OCI-LY1 (cell line): ENCODE data around the gene CLTC.

ENCODE experiments used
- H2AFZ ChIP-seq: fragments of 200-600 bp; sonication (generic), shearing (Covaris generic); 2 replicates; pipeline ENCODE4 v1.6.0; 2014; ENCODE audit warnings: antibody characterized with exemption, mild to moderate bottlenecking, low read length
- H3F3A ChIP-seq: fragments of 200-600 bp; sonication (generic), shearing (Covaris generic); 2 replicates; pipeline ENCODE4 v1.6.0; 2014; ENCODE audit warnings: mild to moderate bottlenecking, antibody characterized with exemption, low read length, moderate library complexity; ENCODE audit not compliant: insufficient read depth
- H3K27ac ChIP-seq: fragments of 200-600 bp; sonication (generic); 2 replicates; pipeline ENCODE4 v1.5.1; 2014; ENCODE audit warnings: low read length, mixed run types, mild to moderate bottlenecking, low read depth; ENCODE audit not compliant: poor library complexity, severe bottlenecking
- H3K27me3 ChIP-seq: fragments of 200-600 bp; sonication (generic); 2 replicates; pipeline ENCODE4 v1.6.0; 2014; ENCODE audit warnings: antibody characterized with exemption, mild to moderate bottlenecking, low read length, moderate library complexity; ENCODE audit not compliant: insufficient read depth
- H3K36me3 ChIP-seq: fragments of 200-600 bp; sonication (generic); 2 replicates; pipeline ENCODE4 v1.6.1; 2014; ENCODE audit warnings: mild to moderate bottlenecking, antibody characterized with exemption, low read length, moderate library complexity, mixed read lengths; ENCODE audit not compliant: insufficient read depth
- H3K4me1 ChIP-seq: fragments of 200-600 bp; sonication (generic); 2 replicates; pipeline ENCODE4 v1.5.1; 2014; ENCODE audit warnings: mild to moderate bottlenecking, low read length, moderate library complexity; ENCODE audit not compliant: insufficient read depth, severe bottlenecking
- H3K4me2 ChIP-seq: fragments of 200-600 bp; sonication (generic), shearing (Covaris generic); 2 replicates; pipeline ENCODE4 v1.6.1; 2014; ENCODE audit warnings: low read length
- H3K4me3 ChIP-seq: fragments of 200-600 bp; sonication (generic); 2 replicates; pipeline ENCODE4 v1.5.1; 2014; ENCODE audit warnings: low read length, low read depth, mild to moderate bottlenecking, mixed read lengths; ENCODE audit not compliant: poor library complexity, severe bottlenecking
- H3K79me2 ChIP-seq: fragments of 200-600 bp; shearing (Covaris generic); 2 replicates; pipeline ENCODE4 v1.6.1; 2016; ENCODE audit warnings: mixed run types, low read length, mixed read lengths; ENCODE audit not compliant: insufficient read depth
- H3K9ac ChIP-seq: fragments of 200-600 bp; sonication (generic), shearing (Covaris generic); 2 replicates; pipeline ENCODE4 v1.6.1; 2014; ENCODE audit warnings: mild to moderate bottlenecking, low read length, mixed read lengths
- H3K9me2 ChIP-seq: fragments of 200-600 bp; sonication (generic), shearing (Covaris generic); 2 replicates; pipeline ENCODE4 v1.6.1; 2014; ENCODE audit warnings: low read depth, mild to moderate bottlenecking, low read length, mixed read lengths
- H3K9me3 ChIP-seq: fragments of 200-600 bp; shearing (Covaris generic); 2 replicates; pipeline ENCODE4 v1.6.1; 2014; ENCODE audit warnings: low read length, mixed read lengths
- H4K20me1 ChIP-seq: fragments of 200-600 bp; sonication (generic), shearing (Covaris generic); 2 replicates; pipeline ENCODE4 v1.6.0; 2016; ENCODE audit warnings: mild to moderate bottlenecking, low read length; ENCODE audit not compliant: insufficient read depth
- EZH2 ChIP-seq: fragments of 200-600 bp; sonication (generic), shearing (Covaris generic); IDR thresholded peaks from 2 replicates; pipeline ENCODE4 v1.8.0; 2017; ENCODE audit warnings: borderline replicate concordance, mixed run types, mild to moderate bottlenecking, antibody characterized with exemption, low read length, moderate library complexity, mixed read lengths
- TF ChIP-seq, protein P1 (sequence below): fragments of 200-600 bp; sonication (generic), shearing (Covaris generic); IDR thresholded peaks from 2 replicates; pipeline ENCODE4 v1.5.1; 2017; ENCODE audit warnings: mild to moderate bottlenecking, antibody characterized with exemption, low read length, moderate library complexity, mixed read lengths

Gene CLTC

GRCh38 chr17:59684967-59685366, 65.3 kb downstream of the CLTC start:
- Histone ChIP-seq H3K9me2 (no peaks in the 10 kb centered on the region), H3K4me2 (no peak overlapping the region), H3K27ac (no peak overlapping the region), H3K79me2 (no peaks in the 10 kb centered on the region), H3K36me3 (peaks cover 99% of the 10 kb centered on the region), H3K4me1 (no peaks in the 10 kb centered on the region), H2AFZ (no peak overlapping the region), H4K20me1 (no peaks in the 10 kb centered on the region), H3K9ac (no peak overlapping the region), H3K4me3 (no peak overlapping the region), H3F3A (no peaks in the 10 kb centered on the region), H3K27me3 (no peaks in the 10 kb centered on the region), H3K9me3 (no peaks in the 10 kb centered on the region)
- TF ChIP-seq EZH2 = no peak
- TF ChIP-seq, protein P1, sequence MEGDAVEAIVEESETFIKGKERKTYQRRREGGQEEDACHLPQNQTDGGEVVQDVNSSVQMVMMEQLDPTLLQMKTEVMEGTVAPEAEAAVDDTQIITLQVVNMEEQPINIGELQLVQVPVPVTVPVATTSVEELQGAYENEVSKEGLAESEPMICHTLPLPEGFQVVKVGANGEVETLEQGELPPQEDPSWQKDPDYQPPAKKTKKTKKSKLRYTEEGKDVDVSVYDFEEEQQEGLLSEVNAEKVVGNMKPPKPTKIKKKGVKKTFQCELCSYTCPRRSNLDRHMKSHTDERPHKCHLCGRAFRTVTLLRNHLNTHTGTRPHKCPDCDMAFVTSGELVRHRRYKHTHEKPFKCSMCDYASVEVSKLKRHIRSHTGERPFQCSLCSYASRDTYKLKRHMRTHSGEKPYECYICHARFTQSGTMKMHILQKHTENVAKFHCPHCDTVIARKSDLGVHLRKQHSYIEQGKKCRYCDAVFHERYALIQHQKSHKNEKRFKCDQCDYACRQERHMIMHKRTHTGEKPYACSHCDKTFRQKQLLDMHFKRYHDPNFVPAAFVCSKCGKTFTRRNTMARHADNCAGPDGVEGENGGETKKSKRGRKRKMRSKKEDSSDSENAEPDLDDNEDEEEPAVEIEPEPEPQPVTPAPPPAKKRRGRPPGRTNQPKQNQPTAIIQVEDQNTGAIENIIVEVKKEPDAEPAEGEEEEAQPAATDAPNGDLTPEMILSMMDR = no peak

GRCh38 chr17:59688008-59688407, 68.3 kb downstream of the CLTC start:
- H3K36me3 ChIP-seq = peaks cover 95% of the 10 kb centered on the region
- no peak for TF ChIP-seq EZH2
- TF ChIP-seq, protein P1 = no peak

GRCh38 chr17:59688496-59688895, 68.8 kb downstream of the CLTC start:
- Histone ChIP-seq H4K20me1 (no peaks in the 10 kb centered on the region), H3K4me3 (no peak overlapping the region), H3K27me3 (no peaks in the 10 kb centered on the region), H2AFZ (no peak overlapping the region), H3K4me2 (no peak overlapping the region), H3K9me2 (no peaks in the 10 kb centered on the region), H3K9me3 (no peaks in the 10 kb centered on the region), H3F3A (0 out of 2 replicates have a peak, but pooled peaks cover 1% of the 10 kb centered on the region), H3K36me3 (peaks cover 93% of the 10 kb centered on the region), H3K27ac (no peak overlapping the region), H3K9ac (no peak overlapping the region), H3K79me2 (no peaks in the 10 kb centered on the region), H3K4me1 (no peaks in the 10 kb centered on the region)
- no peak for TF ChIP-seq EZH2
- TF ChIP-seq, protein P1 = no peak

More at GRCh38 chr17:59688008-59688407, 68.3 kb downstream of the CLTC start:
- H3K4me1 ChIP-seq = no peaks in the 10 kb centered on the region
- H3K4me2 ChIP-seq = no peak overlapping the region
- H3K79me2 ChIP-seq = no peaks in the 10 kb centered on the region
- no peak overlapping the region for H3K9ac ChIP-seq
- no peaks in the 10 kb centered on the region for H4K20me1 ChIP-seq
- H3K27ac ChIP-seq = no peak overlapping the region
- no peaks in the 10 kb centered on the region for H3F3A ChIP-seq
- H2AFZ ChIP-seq = no peak overlapping the region
- no peak overlapping the region for H3K4me3 ChIP-seq
- H3K27me3 ChIP-seq = no peaks in the 10 kb centered on the region
- no peaks in the 10 kb centered on the region for H3K9me3 ChIP-seq
- no peaks in the 10 kb centered on the region for H3K9me2 ChIP-seq
